SH-SY5Y (cell line): ENCODE measurements around the gene EYA2.

Experiments used
- GATA2 ChIP-seq: IDR thresholded peaks from 2 replicates; pipeline ENCODE4 v1.6.1; 2011; ENCODE audit warnings: mild to moderate bottlenecking, low read depth, low read length
- GATA3 ChIP-seq: IDR thresholded peaks from 2 replicates; pipeline ENCODE4 v1.6.1; 2011; ENCODE audit warnings: low read depth, mild to moderate bottlenecking, low read length, moderate library complexity

DNA sequence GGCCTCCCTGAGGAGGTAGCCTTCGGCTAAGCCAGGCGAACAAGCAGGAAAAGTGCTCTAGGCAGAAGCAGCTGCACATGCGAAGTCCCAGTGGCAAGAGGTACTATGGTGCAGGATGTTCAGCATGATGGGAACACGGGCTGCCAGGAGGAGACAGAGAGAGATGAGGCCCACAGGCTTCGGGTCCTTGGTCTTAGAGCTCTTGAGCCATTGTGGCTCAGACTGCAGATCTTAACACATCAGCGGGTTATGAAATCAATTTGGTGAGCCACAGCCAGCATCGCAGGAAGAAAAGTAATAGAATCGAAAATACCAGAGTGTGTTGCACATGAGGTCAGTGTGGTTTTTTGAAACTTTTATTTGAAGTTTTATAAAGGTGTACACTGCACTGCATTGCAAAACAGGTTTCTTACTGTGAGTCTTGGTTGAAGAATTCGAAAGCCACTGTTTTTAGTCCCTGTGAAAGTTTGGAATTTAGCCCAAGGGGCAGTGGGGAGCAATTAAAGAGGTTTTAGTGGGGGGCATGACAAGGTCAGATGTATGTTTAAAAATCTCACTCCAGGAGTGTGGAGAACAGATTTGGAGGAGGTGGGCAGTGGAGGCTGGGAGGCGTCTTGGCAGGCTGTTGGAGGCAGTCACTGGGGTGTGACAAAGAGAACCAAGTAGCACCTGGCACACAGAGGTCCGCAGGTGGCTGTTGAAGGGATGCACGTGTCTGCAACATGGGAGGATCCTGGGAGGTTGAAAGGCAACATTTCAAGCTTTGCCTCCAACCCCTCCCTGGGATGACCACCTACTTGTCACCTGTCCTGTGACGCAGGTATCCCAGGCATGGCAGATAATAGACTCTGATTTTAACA lies 69.3 kb downstream of the EYA2 start:
- no peak for TF ChIP-seq GATA3
- TF ChIP-seq GATA2 = no peak
